GM21515 (cell line): ENCODE measurements around the gene UPK3B.
"Not testable (repeated sequence)": the region's sequence is repeated elsewhere in the genome, so short reads cannot be mapped to it uniquely, and the experiment has no call there.

ENCODE experiments used
- ATAC-seq: cut with Tn5 transposase; IDR thresholded peaks from one replicate; pipeline ENCODE4 v1.9.1; 2021; ENCODE audit not compliant: unreplicated experiment

The UPK3B gene

GRCh38 chr7:76487969-76488368 lies 22.4 kb upstream of the UPK3B start:
- ATAC-seq, result not testable (repeated sequence)

- not testable (repeated sequence) for ATAC-seq
Observed at GRCh38 chr7:76492139-76492538, 18.2 kb upstream of the UPK3B start.

GRCh38 chr7:76495717-76496116 lies 14.6 kb upstream of the UPK3B start:
- not testable (repeated sequence) for ATAC-seq

DNA sequence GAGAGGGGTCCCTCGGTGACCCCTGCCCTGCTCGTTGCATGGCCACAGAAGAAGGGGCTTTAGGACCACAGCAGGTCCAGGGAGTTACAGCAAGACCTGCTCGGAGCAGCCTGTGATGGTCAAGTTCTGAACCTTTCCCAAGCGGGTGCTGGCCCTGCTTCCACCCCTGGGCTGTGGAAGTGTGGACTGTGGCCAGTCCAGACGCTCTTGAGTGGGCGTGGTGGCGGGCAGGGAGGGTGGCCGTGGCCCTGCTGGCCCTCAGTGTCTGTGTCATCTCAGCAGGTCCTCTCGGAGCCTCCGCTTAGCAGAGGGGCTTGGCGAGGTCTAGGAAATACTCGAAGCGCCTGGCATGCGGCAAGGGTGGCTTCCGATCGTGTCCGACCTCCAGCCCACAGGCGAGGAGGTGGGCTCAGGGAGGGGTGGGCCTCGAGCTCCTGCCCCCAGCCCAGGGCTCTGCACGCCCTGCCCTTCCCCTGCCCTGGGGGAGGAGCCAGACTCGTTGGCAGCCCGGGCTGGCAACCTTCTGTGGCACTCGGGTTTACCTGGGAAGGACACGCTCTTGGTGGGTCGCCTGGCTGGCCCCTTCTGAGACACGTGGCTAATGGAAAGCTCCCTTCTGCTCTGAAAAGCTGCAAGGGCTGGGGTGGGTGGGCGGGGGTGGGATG lies 12.3 kb upstream of the UPK3B start:
- ATAC-seq, result not testable (repeated sequence)

DNA sequence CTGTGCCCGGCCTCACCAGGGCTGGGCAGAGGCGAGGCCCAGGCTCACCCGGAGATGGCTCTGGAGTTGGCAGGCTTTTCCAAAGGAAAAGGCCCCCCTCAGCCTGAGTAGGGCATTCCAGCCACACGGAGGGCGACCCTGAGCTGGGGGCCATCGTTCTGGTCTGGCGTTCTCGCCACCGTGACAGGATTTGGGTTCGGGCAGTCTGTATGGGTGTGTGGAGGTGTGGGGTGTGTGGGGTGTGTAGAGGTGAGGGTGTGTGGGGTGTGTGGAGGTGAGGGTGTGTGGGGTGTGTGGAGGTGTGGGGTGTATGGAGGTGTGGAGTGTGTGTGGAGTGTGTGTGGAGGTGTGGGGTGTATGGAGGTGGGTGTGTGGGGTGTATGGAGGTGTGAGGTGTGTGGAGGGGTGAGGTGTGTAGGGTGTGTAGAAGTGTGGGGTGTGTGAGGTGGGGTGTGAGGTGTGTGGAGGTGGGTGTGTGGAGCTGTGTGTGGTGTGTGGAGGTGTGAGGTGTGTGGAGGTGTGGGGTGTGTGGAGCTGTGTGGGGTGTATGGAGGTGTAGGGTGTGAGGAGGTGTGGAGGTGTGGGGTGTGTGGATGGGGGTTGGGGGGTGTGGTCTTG lies 11.7 kb upstream of the UPK3B start:
- ATAC-seq, result not testable (repeated sequence)

DNA sequence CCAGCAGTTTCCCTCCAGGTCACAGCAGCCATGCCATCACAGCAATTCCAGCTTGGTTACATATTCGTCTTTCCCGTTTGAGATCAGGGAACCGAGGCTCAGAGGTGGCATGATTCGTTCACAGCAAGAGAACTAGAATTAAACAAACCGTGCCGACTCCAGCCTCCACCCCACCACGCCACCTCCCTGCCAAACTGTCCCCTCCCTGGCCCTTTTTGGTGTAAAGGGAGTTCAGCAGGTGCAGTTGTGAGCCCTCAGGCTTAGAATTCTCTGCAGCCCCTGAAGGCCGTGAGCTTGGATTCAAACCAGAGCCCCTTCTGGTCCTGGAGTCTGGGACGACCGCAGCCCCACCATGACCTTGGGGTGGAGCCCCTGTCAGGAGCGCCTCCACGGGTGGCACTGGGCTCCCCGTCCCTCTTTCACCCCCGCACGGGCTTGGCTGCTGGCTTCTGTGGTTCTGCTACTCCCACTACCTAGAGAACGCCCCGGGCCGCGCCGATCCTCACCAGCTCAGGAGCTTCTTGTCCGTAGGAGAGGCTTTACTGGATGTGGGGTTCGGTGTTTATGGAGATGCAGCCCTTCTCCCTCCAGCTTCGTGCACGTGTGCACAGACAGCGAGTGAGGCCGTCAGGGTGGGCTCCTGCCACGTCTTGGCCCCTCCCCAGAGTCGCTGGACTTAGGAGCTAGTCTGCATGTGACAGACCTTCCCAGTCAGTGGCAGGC lies 11.0 kb upstream of the UPK3B start:
- ATAC-seq, result not testable (repeated sequence)

DNA sequence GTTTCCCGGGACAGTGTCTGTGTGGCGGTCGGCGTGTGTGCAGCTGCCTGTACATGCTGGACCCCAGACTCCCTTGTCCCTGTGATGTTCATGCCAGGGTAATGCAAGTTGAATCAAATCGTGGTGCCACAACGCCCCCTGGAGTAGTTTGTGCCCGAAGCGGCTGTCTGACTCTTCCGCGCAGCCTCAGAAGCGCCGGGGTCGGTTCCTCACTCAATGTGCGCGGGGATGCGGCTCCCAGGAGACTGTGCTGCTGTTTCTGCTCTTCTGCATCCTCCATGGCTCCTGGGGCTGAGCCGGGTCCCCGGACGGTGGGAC lies 10.5 kb upstream of the UPK3B start:
- ATAC-seq, result not testable (repeated sequence)

GRCh38 chr7:76502224-76502623 lies 8.1 kb upstream of the UPK3B start:
- not testable (repeated sequence) for ATAC-seq

DNA sequence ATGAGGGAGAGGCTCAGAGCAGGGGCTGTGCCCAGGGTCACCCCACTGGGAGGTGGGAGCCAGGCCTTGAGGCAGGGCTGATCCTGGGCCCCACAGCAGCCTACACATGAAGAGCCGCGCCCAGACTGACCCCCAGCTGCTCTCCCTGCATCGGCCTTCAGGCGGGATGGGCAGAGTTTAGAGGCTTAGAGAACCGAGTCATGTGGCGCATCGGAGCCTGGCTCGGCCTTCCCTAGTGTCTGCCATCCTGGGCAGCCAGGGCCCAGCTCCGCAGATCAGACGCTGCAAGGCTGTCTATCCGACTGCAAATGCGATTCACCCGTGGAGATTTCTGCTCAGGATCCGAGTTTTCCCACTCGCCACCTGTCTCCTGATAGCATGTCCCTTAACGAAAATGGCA lies 7.5 kb upstream of the UPK3B start:
- ATAC-seq, result not testable (repeated sequence)

DNA sequence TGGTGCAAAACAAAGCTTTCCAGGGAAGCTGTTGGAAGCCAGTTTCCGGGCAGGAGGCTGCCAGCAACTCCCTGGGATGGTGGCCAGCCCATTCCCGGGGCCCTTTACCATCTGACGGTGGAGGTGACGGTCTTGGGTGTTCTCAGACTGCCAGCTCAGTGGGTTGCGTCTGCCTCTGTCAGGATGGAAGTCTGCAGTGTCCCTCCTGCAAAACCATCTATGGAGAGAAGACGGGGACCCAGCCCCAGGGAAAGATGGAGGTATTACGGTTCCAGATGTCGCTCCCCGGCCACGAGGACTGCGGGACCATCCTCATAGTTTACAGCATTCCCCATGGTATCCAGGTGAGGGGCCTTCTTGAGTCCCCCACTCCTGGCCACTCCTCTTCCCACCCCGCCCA lies 7.1 kb upstream of the UPK3B start:
- ATAC-seq, result not testable (repeated sequence)

GRCh38 chr7:76504351-76505167 lies 5.8 kb upstream of the UPK3B start:
- ATAC-seq, result not testable (repeated sequence)

- ATAC-seq, result no peak
Observed at GRCh38 chr7:76505168-76506080, 4.9 kb upstream of the UPK3B start.

- ATAC-seq, result no peak
Observed at GRCh38 chr7:76506081-76506440, 4.3 kb upstream of the UPK3B start.

DNA sequence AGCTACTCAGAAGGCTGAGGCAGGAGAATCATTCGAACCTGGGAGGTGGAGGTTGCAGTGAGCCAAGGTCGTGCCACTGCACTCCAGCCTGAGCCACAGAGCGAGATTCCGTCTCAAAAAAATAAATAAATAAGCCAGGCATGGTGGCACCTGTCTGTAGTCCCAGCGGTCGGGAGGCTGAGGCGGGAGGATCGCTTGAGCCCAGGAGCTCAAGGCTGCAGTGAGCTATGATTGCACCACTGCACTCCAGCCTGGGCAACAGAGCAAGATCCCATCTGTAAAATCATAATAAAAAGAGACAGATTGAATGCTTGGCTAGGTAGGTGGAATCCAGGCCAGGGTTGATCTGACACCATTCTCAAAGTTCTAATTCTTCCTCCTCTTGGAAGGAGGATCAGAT lies 3.7 kb upstream of the UPK3B start:
- not testable (repeated sequence) for ATAC-seq

DNA sequence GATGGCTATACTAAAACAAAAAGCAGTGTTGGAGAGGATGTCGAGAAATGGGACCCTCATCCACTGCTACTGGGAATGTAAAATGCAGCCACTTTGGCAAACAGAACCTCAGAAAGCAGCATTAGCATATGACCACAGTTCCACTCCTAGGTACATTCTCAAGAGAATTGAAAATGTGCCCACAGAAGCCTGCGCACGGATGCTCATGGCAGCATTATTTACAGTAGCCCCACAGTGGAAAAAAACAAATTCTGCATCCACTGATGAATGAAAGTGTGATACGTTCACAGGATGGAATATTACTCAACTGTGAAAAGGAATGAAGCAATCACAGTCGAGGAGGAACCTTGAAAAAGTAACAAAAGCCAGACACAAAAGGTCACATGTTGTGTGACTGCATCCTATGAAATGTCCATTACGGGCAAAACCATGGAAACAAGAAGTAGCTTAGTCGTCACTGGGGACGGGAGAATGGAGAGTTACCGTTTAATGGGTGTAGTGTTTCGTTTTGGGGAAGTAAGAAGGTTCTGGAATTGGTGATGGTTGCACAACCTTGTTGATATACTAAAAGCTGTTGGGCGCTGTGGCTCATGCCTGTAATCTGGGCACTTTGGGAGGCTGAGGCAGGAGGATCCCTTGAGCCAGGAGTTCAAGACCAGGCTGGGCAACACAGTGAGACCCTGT lies 2.5 kb upstream of the UPK3B start:
- no peak for ATAC-seq

- not testable (repeated sequence) for ATAC-seq
Observed at GRCh38 chr7:76511200-76511910, 1.0 kb downstream of the UPK3B start.

- ATAC-seq, result not testable (repeated sequence)
Observed at GRCh38 chr7:76511911-76512885, 1.8 kb downstream of the UPK3B start.
